ENCODE measurements around the gene ZNF575.

The ZNF575 gene, protein sequence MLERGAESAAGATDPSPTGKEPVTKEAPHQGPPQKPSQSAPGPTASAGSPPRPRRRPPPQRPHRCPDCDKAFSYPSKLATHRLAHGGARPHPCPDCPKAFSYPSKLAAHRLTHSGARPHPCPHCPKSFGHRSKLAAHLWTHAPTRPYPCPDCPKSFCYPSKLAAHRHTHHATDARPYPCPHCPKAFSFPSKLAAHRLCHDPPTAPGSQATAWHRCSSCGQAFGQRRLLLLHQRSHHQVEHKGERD

DNA sequence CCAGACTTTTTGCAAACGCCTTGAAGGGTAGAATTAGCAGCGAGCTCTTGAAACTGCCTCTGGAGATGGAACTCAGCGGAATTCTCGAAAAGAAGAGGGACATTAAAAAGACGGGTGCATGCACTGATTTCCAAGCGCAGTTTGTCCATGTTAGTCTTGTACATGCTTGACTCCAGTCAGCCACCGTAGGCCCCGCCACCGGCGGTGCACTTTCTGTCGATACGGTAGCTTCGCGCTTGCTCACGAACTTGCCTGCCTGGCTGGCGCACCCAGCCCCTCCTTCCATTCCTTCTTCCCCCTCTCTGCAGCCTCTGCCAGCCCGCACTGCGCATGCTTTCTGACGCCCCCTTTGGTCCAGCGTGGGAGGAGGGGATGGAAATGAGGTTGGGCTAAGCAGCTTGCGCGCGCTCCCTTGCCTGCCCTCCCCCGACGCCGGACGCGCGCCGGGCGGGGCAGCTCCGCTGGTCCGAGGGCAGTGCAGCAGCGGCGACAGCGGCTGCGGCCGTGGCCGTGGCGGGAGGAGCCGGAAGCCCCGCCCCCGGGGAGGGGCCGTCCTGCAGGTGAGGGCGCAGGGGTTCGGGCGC, at the start of gene ZNF575:
Gene ZNF575 (plus strand): TSS at position 227 of the 584 bp plus-strand sequence. CDS start 1,235 bp downstream, outside the sequence.
- DNase-seq: peak; percentile 79 to 80

DNA sequence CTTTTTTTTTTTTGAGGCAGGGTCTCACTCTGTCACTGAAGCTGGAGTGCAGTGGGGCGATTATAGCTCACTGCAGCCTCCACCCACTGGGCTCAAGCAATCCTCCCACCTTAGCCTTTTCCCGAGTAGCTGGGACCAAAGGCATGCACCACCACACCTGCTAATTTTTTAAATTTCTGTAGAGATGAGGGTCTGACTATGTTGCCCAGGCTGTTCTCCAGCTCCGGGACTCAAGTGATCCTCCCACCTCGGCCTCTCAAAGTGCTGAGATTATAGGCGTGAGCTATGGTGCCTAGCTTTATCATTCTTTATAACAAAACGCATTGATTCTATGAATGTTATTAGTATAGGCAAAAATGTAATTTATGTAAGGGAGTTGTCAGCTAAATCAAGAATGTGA, 49.7 kb upstream of the ZNF575 start:
- DNase-seq: no peak

DNA sequence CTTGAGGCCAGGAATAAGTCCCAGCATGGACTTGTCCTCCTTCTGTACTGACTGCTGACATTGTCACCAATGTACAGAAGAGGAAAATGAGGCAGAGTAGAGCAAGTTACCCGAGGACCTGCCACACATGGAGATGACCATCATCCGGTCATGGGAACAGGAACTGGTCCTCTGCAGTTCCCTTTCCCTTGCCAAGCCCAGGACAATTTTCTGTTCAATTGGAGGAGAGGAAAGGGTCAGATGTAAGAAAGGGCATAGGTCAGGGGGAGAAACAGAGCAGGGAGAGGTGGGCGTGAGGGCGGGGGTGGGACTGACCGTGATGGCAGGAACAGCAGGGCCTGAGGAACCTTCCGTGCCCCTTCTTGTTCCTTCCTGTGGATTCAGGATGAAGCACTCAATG, 47.0 kb upstream of the ZNF575 start:
- DNase-seq: no peak

DNA sequence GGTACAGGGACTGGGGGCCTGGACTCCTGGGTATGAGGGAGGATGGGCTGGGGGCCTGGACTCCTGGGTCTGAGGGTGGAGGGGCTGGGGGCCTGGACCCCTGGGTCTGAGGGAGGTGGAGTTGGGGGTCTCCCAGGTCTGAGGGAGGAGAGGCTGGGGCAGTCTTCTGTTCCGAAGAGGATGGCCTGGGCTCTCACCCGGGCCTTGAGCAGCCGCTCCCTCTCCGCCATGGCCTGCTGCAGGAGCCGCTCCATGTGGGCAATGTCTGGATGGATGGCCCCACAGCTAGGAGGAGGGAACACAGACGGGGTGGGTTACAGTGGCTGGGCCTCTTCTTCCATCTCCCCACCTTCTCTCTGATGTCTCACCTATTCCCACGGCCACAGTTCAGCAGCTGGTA, 46.6 kb upstream of the ZNF575 start:
- DNase-seq: no peak

DNA sequence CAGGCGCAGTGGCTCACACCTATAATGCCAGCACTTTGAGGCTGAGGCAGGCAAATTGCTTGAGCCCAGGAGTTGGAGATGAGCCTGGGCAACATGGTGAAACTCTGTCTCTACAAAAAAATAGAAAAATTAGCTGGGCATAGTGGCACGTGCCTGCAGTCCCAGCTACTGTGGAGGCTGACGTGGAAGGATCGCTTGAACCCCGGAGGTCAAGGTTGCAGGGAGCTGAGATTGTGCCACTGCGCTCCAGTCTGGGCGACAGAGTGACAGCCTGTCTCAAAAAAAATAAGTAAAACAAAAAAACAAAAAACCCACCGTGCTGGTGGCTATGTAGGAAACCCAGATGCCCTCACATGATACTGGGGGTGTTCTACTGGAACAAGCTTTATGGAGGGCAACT, 44.8 kb upstream of the ZNF575 start:
- DNase-seq: no peak

DNA sequence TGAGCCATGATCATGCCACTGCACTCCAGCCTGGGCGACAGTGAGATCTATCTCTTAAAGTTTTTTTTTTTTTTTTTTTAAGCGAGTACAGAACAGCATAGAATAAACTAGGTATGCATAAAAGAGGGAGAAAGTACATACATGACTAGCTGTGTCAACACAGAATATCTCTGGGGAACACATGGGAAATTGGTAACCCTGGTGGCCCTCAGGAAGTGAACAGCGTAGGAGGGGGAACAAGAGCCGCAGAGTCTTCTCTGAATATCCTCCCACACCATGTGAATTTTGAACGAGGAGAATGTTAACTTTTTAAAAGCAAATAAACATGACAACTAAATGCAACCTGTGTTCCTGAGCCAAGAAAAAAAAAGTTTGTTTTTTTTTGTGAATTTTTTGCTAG, 43.7 kb upstream of the ZNF575 start:
- DNase-seq: no peak

DNA sequence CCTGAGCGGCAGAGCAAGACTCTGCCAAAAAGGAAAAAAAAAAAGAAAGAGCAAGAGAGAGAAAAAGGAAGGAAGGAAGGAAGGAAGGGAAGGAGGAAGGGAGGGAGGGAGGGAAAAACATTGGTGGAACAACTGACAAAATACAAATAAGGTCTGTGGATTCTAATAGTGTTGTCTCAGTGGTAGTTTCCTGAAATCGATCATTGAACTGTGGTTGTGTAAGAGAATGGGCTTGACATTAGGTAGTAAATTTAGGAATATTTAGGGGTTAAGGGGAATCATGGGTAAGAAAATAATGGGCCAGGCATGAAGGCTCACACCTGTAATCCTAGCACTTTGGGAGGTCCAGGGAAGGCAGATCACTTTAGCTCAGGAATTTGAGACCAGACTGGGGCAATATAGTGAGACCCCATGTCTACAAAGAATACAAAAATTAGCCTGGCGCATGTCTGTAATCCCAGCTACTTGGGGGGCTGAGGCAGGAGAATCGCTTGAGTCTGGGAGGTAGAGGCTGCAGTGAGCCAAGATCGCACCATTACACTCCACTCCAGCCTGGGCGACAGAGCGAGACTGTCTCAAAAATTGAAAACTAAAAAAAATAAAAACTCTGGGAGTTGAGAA, 42.9 kb upstream of the ZNF575 start:
- DNase-seq: no peak

DNA sequence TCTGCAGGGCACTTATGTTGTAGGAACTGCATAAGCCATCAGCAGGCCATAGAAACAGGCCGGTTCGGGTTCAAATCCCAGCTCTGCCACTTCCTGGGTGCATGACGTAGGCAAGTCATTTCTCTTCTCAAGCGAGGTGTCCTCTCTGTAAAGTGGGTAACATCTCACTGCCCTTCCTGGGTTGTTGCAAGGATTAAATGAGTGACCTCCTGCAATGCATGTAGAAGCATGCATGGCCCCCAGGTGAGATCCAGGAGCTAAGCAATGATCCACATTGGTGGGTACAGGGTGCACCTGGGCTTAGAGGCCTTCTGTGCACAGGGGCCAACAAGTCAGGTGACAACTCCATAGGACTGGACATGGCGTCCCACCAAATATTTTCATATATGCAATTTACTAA, 42.2 kb upstream of the ZNF575 start:
- no peak for DNase-seq

DNA sequence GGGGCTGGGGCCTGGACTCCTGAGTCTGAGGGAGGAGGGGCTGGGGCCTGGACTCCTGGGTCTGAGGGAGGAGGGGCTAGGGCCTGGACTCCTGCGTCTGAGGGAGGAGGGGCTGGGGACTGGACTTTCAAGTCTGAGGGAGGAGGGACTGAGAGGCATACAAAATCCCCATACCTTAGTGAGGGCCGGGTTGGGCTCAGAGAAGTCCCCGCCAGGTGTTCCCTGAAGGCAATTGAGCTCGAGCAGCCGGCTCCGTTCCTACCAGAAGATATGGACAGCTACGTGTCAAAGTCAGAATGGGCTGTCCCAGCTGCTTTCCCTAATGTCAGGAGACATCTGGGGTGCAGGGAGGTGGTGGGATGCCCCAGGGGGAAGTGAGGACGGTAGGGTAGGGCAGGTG, 37.9 kb upstream of the ZNF575 start:
- no peak for DNase-seq

DNA sequence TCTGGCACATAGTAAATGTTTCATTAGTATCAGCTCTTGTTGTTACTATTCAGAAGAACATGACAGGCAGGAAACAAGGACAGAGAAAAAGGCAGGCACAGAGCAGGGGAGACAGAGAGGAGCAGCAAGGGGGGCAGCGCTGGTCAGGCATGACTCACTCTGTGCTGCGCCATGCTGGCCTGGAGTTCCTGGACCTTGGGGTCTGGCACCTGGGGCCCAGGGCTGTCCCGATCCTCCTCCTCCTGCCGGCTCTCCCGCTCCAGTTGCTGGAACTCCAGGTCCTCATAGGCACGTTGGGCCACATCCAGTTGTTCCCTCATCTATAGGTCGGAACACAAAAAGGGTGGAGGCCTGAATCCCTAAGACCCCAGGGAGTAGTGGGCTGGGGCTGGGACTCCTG, 36.0 kb upstream of the ZNF575 start:
- no peak for DNase-seq

DNA sequence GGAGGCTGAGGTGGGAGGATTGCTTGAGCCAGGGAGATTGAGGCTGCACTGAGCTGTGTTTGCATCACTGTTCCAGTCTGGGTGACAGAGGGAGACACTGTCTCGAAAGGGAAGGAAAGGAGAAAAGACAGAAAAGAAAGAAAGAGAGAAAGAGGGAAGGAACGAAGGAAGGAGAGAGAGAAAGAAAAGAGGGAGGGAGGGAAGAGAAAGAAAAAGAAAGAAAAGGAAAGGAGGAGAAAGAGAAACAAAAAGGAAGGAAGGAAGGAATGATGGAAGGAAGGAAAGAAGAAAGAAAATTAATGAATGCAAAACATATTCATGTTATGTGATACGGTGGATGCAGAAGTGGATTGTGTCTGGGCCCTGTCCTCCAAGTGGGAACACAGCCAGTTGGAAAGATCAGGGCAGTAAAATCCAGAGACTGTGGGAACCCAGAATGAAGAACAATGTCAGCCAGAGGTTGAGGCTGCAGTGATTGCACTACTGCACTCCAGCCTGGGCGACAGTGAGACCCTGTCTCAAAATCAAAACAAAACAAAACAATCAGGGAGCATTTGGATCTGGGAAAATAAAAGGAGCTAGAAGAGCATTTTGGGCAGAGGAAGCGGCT, 34.6 kb upstream of the ZNF575 start:
- no peak for DNase-seq

DNA sequence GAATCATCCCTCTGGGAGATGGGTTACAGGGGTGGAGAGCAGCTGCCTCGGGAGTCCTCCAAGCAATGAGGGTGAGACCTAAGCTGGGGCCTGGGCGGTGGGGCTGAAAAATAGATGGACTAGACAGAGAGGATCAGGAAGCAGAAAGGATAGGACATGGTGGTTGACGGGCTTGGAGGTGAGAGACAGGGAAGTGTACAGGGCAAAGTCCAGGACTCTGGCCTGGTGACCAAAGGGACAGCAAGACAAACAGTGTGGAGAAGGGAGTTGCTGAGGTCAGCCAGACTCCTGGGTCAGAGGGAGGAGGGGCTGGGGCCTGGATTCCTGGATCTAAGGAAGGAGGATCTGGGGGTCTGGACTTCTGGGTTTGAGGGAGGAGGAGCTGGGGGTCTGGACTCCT, 33.9 kb upstream of the ZNF575 start:
- DNase-seq: no peak

DNA sequence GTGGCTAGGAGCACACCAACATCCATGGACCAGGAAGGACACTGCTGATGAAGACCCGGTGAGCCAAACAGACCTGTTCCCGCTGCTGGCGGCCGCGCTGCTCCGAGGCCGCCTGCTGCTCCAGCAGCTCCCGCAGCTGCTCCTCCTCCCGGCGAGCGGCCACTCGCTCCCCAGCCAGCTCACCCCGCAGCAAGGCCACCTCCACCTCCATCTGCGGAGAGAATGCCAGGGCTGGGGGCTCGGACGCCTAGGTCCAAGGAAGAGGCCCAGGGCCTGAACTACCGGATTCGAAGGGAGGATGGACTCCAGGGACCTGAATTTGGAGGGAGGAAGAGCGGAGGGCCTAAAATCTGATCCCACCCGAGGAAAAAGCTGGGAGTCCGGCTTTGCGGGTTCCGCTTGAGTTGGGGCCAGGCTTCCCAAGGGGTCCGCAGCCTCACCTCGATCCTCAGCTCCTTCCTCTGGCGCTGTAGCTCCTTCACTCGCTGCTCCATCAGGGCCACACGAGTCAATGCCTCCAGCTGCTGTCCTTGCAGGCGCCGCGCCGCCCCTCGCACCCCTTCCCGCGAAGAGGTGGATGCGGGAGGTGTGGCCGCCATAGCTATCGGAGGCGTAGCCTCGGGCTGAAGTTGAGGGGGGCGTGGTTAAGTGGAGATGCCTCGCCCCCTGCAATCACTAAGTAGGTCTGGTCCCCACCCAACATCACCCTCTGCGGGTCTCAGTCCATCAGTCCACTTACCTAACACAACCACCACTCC, 31.1 kb upstream of the ZNF575 start:
- DNase-seq: no peak

DNA sequence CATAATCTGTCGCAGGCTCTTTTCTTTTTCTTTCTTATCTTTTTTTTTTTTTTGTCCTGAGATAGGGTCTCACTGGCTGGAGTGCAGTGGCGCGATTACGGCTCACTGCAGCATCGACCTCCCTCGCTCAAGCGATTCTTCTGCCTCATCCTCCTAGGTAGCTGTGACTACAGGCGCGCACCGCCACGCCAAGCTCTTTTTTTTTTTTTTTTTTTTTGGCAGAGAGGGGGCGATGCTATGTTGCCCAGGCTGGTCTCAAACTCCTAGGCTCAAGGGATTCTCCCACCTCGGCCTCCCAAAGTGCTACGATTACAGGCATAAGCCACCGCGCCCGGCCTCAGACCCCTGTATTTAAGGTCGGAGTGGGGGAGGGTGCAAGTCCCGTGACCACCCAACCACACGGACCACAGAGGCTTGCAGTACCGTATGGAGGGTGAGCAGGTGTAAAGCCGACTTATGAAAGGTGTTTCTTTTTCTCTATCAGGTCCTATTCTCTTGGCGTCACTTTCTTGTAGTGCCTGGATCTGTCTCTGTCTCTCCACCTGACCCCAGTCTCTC, 30.5 kb upstream of the ZNF575 start:
- DNase-seq: no peak

DNA sequence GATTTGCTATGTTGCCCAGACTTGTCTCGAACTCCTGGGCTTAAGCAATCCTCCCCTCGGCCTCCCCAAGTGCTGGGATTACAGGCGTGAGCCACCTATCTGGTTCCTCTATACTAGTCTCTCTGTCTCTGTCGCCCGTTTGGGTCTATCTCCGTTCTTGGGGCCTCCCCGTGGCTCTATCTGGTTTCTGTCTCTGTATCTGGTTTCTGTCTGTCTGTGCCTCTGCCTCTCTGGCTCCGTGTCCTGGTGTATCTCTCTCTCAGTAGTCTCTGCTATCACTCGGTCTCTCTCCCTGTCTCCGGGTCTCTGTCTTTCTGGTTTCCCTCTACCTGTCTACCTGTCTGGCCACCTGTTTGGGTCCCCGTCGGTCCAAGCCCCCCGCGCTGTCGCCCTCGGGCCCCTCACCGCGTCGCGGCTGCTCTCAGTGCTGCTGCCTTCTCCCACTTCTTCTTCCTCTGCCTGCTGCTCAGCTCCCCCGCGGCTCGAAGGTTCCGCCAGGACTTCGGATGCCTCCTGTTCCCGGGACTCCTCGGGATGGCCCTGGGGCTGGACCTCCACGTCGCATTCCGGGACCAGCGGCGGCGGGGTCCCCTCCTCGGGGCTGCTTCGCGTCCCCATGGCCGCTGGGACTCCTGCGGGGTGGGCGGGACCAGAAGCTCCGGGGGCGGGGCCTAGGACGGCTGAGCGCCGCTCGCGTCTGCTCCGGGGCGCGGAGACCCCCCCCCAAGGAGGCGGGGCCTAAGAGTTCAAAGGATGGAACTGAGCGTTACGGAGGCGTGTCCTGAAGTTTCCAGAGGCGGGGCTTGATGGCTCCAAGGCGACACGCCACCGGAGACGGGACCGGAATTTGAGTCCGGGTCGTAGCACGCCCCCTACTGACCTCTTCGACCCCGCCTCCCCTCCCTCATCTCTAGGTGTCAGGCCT, 29.2 kb upstream of the ZNF575 start:
- peak; percentile 99 to 100 for DNase-seq

DNA sequence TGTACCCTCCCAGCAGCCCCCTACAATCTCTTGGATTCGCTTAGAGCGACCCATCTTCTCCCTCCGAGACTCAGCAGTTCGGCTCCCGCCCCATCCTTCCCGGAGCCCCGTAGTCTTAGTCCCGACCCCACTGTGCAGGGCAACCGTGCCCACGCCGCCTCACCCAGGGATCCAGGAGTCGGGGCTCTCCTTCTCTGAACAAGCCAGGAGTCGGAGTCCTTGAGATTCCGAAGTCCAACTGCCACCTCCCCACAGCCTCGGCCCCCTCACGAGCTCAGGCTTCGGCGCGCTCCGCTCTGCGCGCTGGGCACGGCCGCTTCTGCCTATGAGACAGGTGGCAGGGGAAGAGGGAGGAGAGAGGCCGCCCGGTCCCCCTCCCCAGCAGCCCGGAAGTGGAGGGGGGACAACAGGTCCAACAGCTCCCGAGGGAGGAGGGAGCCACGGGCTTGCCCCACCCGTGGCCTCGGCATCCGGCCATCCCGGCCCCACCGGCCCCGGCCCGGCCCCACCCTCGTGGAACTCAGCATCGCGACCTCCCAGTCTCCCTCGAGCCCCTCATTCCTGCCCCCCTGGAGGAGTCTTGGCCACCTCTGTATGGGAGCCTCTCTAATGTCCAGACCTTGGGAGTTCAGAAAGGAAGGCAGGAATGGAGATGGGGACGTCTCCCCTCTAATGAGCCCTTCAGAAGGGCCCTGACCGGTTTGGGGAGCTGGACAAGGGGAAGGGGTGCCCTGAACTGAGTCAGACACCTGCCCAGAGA, 28.4 kb upstream of the ZNF575 start, which contains the start of gene PHLDB3:
Gene PHLDB3 (minus strand): TSS at position 321 of the 760 bp plus-strand sequence. CDS start 628 bp downstream, outside the sequence.
- peak in 1 of 2 donors; percentile 53 for DNase-seq

DNA sequence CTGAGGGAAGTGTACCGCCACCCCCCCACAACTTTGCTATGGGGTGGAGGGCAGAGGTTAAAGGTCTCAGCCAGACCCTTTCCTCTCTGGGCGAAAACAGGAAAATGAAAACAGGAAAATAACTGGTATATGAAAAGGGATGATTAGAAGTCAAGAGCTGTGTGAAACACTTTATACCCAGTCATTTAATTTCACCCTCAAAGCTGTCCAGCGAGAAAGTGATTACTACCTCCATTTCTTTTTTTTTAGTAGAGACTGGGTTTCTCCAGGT, 27.9 kb upstream of the ZNF575 start:
- DNase-seq: no peak

DNA sequence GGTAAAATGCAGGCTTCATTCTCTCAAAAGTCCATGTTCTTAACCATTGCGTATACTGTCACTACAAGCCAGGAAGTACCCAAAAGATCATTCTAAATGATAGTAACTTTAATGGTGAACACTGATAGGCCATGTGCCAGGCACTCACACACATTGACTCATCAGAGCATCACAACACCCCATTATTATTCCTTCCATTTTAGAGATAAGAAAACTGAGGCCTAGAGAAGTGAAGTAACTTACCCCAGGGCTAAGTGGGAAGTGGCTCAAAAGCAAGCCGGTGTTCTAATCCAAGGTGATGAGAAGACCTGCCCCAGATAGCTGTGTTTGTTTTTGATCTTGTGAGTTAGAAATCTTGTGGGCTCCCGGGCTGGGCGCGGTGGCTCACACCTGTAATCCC, 27.0 kb upstream of the ZNF575 start:
- DNase-seq: no peak

DNA sequence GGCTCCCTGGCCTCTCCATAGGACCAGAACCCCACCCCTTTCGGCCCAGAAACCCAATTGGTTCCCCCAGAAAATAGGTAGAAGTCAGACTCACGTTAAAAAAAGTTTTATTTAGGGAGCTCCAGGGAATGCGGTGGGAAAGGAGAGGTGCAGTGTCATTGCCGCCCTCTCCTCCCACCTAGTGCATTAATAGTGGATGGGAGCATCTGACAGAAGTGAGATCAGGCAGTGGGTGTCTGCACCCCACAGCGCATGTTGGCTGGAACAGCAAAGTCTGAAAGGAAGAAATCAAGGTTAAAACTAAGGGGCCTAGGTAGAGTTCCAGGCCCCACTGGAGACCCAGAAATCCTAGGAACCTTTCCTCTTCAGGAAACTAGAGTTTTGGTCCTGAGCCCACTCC, 26.4 kb upstream of the ZNF575 start:
- DNase-seq: no peak

DNA sequence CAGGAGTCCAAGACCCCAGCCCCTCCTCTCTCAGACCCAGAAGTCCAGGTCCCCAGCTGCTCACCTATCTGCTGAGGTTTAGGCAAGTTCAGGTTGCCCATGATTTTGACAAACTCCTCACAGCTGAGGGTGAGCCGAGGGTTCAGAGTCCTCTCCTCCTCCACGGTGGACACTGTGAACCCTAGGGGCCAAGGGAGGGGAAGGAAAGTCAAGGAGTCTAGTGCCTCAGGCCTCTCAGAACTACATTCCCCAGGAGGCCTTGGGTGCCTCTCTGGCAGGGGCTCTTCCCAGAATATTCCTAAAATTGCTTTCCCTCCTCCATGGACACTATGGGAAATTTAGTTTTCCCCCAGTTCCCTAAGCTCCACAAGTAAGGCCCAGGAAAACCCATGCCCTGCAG, 25.1 kb upstream of the ZNF575 start:
- no peak for DNase-seq

DNA sequence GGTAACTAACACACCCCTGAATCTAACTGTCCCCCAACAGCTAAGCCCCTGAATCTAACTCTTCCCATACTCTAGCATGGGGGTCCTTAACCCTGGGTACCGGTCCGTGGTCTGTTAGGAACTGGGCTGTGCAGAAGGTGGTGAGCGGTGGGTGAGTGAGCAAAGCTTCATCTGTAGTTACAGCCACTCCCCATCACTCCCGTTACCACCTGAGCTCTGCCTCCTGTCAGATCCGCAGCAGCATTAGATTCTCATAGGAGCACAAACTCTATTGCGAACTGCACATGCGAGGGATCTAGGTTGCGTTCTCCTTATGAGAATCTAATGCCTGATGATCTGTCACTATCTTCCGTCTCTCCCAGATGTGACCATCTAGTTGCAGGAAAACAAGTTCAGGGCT, 22.3 kb upstream of the ZNF575 start:
- no peak for DNase-seq
